ENCODE measurements around the gene MYO5A.
"Not testable (repeated sequence)": the region's sequence is repeated elsewhere in the genome, so short reads cannot be mapped to it uniquely, and the experiment has no call there.

MYO5A gene

GRCh38 chr15:52515343-52515742, 13.3 kb downstream of the MYO5A start:
- Histone ChIP-seq H3K27ac (no peak overlapping the region), H3K9ac (no peak overlapping the region), H3K36me3 (ENCODE audit: control insufficient read depth, insufficient read depth, low read length) (no peaks in the 10 kb centered on the region), H3K4me3 (ENCODE audit: low read depth, low read length) (no peak overlapping the region), H3K4me1 (no peaks in the 10 kb centered on the region), H3K27me3 (ENCODE audit: control insufficient read depth, insufficient read depth, low read length) (no peaks in the 10 kb centered on the region), H2AFZ (no peak overlapping the region), H3K9me3 (ENCODE audit: control insufficient read depth, low read length) (no peaks in the 10 kb centered on the region), H3K4me2 (ENCODE audit: low read length) (no peak overlapping the region), H3K79me2 (peaks cover 22% of the 10 kb centered on the region)
- TF ChIP-seq CTCF (IDR thresholded peaks at IDR 0.05) = no peak

DNA sequence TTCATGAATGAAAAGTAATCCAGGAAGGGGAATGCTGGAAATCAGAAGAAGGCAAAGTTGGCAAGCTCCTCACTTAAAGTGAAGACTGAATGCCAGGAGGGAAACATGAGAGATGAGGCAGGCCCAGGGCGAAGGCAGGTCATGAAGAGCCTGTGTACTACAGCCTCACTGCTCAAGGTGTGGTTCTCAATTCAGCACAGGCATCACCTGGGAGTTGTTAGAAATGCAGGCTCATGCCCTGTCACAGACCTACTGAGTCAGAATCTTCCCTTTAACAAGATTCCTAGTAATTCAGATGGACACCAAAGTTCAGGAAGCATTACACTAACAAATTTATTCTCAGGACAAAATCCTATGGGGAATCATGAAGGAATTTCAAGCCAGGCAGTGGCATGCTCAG, 14.2 kb downstream of the MYO5A start:
- peaks cover 19% of the 10 kb centered on the region for H3K79me2 ChIP-seq
- no peaks in the 10 kb centered on the region for H3K36me3 ChIP-seq (ENCODE audit: control insufficient read depth, insufficient read depth, low read length)
- no peak overlapping the region for H2AFZ ChIP-seq
- no peaks in the 10 kb centered on the region for H3K27me3 ChIP-seq (ENCODE audit: control insufficient read depth, insufficient read depth, low read length)
- no peaks in the 10 kb centered on the region for H3K4me1 ChIP-seq
- H3K9ac ChIP-seq = no peak overlapping the region
- no peak overlapping the region for H3K4me3 ChIP-seq (ENCODE audit: low read depth, low read length)
- H3K27ac ChIP-seq = no peak overlapping the region
- no peak for TF ChIP-seq CTCF (IDR thresholded peaks at IDR 0.05)
- no peaks in the 10 kb centered on the region for H3K9me3 ChIP-seq (ENCODE audit: control insufficient read depth, low read length)
- no peak overlapping the region for H3K4me2 ChIP-seq (ENCODE audit: low read length)

GRCh38 chr15:52512869-52513268, 15.8 kb downstream of the MYO5A start:
- H3K4me1 ChIP-seq; H3K36me3 ChIP-seq (ENCODE audit: control insufficient read depth, insufficient read depth, low read length); H3K27me3 ChIP-seq (ENCODE audit: control insufficient read depth, insufficient read depth, low read length); H2AFZ ChIP-seq; H3K9me3 ChIP-seq (ENCODE audit: control insufficient read depth, low read length); H3K4me3 ChIP-seq (ENCODE audit: low read depth, low read length); H3K27ac ChIP-seq; H3K9ac ChIP-seq; H3K4me2 ChIP-seq (ENCODE audit: low read length): not testable (repeated sequence)
- peaks cover 19% of the 10 kb centered on the region for H3K79me2 ChIP-seq

GRCh38 chr15:52511084-52511483, 17.6 kb downstream of the MYO5A start:
- peaks cover 15% of the 10 kb centered on the region for H3K79me2 ChIP-seq
- H2AFZ ChIP-seq = no peak overlapping the region

DNA sequence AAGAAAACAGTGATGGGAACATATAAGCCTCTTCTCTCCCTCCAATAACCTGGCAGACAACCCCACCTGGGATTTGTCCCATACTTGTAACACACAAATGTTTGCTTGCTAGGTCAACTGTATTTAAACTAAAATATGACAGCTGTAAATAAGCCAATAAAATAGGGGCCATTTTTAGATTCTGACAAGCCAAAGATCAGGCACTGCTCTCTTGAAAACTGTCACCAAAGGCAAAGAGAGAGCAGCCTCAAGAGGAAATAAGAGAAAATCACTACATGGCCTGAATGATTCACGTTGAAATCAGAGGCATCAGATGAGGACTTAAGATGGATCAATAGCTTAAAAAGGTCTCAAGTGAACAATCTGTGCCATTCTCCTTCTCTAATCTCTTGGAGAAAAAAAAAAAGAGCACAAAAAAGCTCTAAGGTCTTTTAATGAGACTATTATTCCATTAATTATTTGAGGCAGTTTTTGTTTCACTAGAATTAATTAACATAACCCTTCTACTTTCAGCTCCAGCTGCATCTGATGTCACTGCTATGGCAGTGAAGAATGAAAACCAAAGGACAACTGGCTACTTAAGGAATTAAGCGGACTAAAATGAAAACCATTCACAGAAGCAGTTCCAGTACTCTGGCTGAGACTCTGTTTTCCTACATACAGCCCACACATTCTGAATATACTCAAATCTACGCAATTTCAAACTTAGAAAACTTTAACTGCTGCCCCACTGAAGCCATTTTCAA, 19.0 kb downstream of the MYO5A start:
- H3K4me2 ChIP-seq (ENCODE audit: low read length) = no peak overlapping the region
- H3K27ac ChIP-seq = no peak overlapping the region
- no peaks in the 10 kb centered on the region for H3K27me3 ChIP-seq (ENCODE audit: control insufficient read depth, insufficient read depth, low read length)
- H3K9me3 ChIP-seq (ENCODE audit: control insufficient read depth, low read length) = no peaks in the 10 kb centered on the region
- H2AFZ ChIP-seq = no peak overlapping the region
- H3K9ac ChIP-seq = no peak overlapping the region
- no peak for TF ChIP-seq CTCF (IDR thresholded peaks at IDR 0.05)
- H3K4me3 ChIP-seq (ENCODE audit: low read depth, low read length) = no peak overlapping the region
- no peaks in the 10 kb centered on the region for H3K4me1 ChIP-seq
- no peaks in the 10 kb centered on the region for H3K36me3 ChIP-seq (ENCODE audit: control insufficient read depth, insufficient read depth, low read length)
- H3K79me2 ChIP-seq = peaks cover 13% of the 10 kb centered on the region

More at GRCh38 chr15:52511084-52511483, 17.6 kb downstream of the MYO5A start:
- H3K36me3 ChIP-seq (ENCODE audit: control insufficient read depth, insufficient read depth, low read length) = no peaks in the 10 kb centered on the region
- no peak overlapping the region for H3K27ac ChIP-seq
- no peaks in the 10 kb centered on the region for H3K9me3 ChIP-seq (ENCODE audit: control insufficient read depth, low read length)
- H3K4me1 ChIP-seq = no peaks in the 10 kb centered on the region
- H3K9ac ChIP-seq = no peak overlapping the region
- no peak overlapping the region for H3K4me3 ChIP-seq (ENCODE audit: low read depth, low read length)
- H3K27me3 ChIP-seq (ENCODE audit: control insufficient read depth, insufficient read depth, low read length) = no peaks in the 10 kb centered on the region
- TF ChIP-seq CTCF (IDR thresholded peaks at IDR 0.05) = no peak
- no peak overlapping the region for H3K4me2 ChIP-seq (ENCODE audit: low read length)

Data from parathyroid adenoma (tissue), 2 donors.